ENCODE results near the gene PES1. TPM values are rescaled to one million over a fixed set of nuclear protein-coding genes. Genes with fewer than 3 reads are reported as not detected.
"Not testable (repeated sequence)": the region's sequence is repeated elsewhere in the genome, so short reads cannot be mapped to it uniquely, and the experiment has no call there.

The PES1 gene
- total and polyA plus RNA-seq, 2 experiments from 2014 or later, result 64.1 to 76.9 TPM

- Histone ChIP-seq H3K27ac (ENCODE audit: low read depth) (no peak overlapping the region), H3K4me1 (ENCODE audit: insufficient read depth) (no peaks in the 10 kb centered on the region), H3K36me3 (ENCODE audit: insufficient read depth) (peaks cover 3% of the 10 kb centered on the region; the same call in 1 of the 2 replicates), H3K27me3 (ENCODE audit: insufficient read depth) (no peaks in the 10 kb centered on the region), H2AFZ (no peak overlapping the region), H3K79me2 (replicated peaks; ENCODE audit: insufficient read depth) (no peaks in the 10 kb centered on the region), H3K9me2 (ENCODE audit: insufficient read depth) (no peaks in the 10 kb centered on the region), H3K4me3 (no peak overlapping the region), H3F3A (replicated peaks; ENCODE audit: low read depth) (no peaks in the 10 kb centered on the region), H4K20me1 (replicated peaks; ENCODE audit: insufficient read depth) (no peaks in the 10 kb centered on the region), H3K4me2 (no peak overlapping the region)
- no peak for ATAC-seq
- Mint-ChIP-seq H3K4me3 (no peak overlapping the region), H3K27me3 (ENCODE audit: insufficient read depth, low read depth, poor library complexity) (peaks cover 19% of the 10 kb centered on the region), H3K9me3 (peaks cover 11% of the 10 kb centered on the region), H3K4me1 (peaks cover 4% of the 10 kb centered on the region; the same call in 2 of the 3 replicates), H3K36me3 (ENCODE audit: low read depth) (peaks cover 36% of the 10 kb centered on the region), H3K27ac (no peak overlapping the region)
- TF ChIP-seq CREB1 (CRISPR knock-in tag; IDR thresholded peaks at IDR 0.05; ENCODE audit: low read depth), result no peak
- no peak for TF ChIP-seq STAT1 (IDR thresholded peaks at IDR 0.05; ENCODE audit: unreplicated experiment)
- no peak for DNase-seq (ENCODE audit: low spot score)
Measured at GRCh38 chr22:30627471-30627870, 35.8 kb upstream of the PES1 start.

GRCh38 chr22:30626413-30626812, 34.7 kb upstream of the PES1 start:
- Histone ChIP-seq H3K4me3 (no peak overlapping the region), H3K36me3 (ENCODE audit: insufficient read depth) (peaks cover 3% of the 10 kb centered on the region; the same call in 1 of the 2 replicates), H3F3A (replicated peaks; ENCODE audit: low read depth) (no peaks in the 10 kb centered on the region), H3K4me1 (ENCODE audit: insufficient read depth) (no peaks in the 10 kb centered on the region), H3K9me2 (ENCODE audit: insufficient read depth) (no peaks in the 10 kb centered on the region), H3K27ac (ENCODE audit: low read depth) (no peak overlapping the region), H3K4me2 (no peak overlapping the region), H3K27me3 (ENCODE audit: insufficient read depth) (no peaks in the 10 kb centered on the region), H2AFZ (no peak overlapping the region), H3K79me2 (replicated peaks; ENCODE audit: insufficient read depth) (no peaks in the 10 kb centered on the region), H4K20me1 (replicated peaks; ENCODE audit: insufficient read depth) (no peaks in the 10 kb centered on the region)
- ATAC-seq (peak; percentile 54), DNase-seq (ENCODE audit: low spot score) (no peak)
- Mint-ChIP-seq H3K27me3 (ENCODE audit: insufficient read depth, low read depth, poor library complexity) (peaks cover 22% of the 10 kb centered on the region), H3K36me3 (ENCODE audit: low read depth) (peaks cover 47% of the 10 kb centered on the region), H3K4me3 (no peak overlapping the region), H3K27ac (no peak overlapping the region), H3K9me3 (peaks cover 11% of the 10 kb centered on the region), H3K4me1 (peaks cover 4% of the 10 kb centered on the region; the same call in 2 of the 3 replicates)
- TF ChIP-seq ZNF462 (CRISPR knock-in tag; IDR thresholded peaks at IDR 0.05), result no peak
- peak in 1 of 2 experiments; percentile 24; a peak in 3 of 4 replicates for TF ChIP-seq CTCF (conservative IDR thresholded peaks at IDR 0.05; ENCODE audit: low read depth in 2 of 2)

GRCh38 chr22:30619909-30620308, 28.2 kb upstream of the PES1 start:
- not testable (repeated sequence) for H3K9me3 Mint-ChIP-seq; H3K4me2 ChIP-seq; H3K79me2 ChIP-seq (replicated peaks; ENCODE audit: insufficient read depth); H4K20me1 ChIP-seq (replicated peaks; ENCODE audit: insufficient read depth); ATAC-seq; H3K27ac ChIP-seq (ENCODE audit: low read depth); H3K27ac Mint-ChIP-seq; H3K36me3 ChIP-seq (ENCODE audit: insufficient read depth); H3K27me3 Mint-ChIP-seq (ENCODE audit: insufficient read depth, low read depth, poor library complexity); H3K4me3 Mint-ChIP-seq; H2AFZ ChIP-seq; H3K4me1 ChIP-seq (ENCODE audit: insufficient read depth); H3K27me3 ChIP-seq (ENCODE audit: insufficient read depth); H3K4me1 Mint-ChIP-seq; H3F3A ChIP-seq (replicated peaks; ENCODE audit: low read depth); DNase-seq (ENCODE audit: low spot score); H3K4me3 ChIP-seq; H3K9me2 ChIP-seq (ENCODE audit: insufficient read depth)
- H3K36me3 Mint-ChIP-seq (ENCODE audit: low read depth), result peaks cover 71% of the 10 kb centered on the region

All from GM23338 (cell line).